Measurements from ENCODE around the gene SPINK8.

SPINK8 gene

GRCh38 chr3:48268381-48268935 lies 65.0 kb downstream of the SPINK8 start:
- ATAC-seq = no peak
- TF ChIP-seq ZFP3 (CRISPR knock-in tag; IDR thresholded peaks at IDR 0.05) (no peak), ZNF70 (CRISPR knock-in tag; IDR thresholded peaks at IDR 0.05) (no peak), OSR1 (CRISPR knock-in tag; IDR thresholded peaks at IDR 0.05) (no peak)

GRCh38 chr3:48267782-48268181 lies 65.7 kb downstream of the SPINK8 start:
- TF ChIP-seq TCF4 (CRISPR knock-in tag; IDR thresholded peaks at IDR 0.05; ENCODE audit: borderline replicate concordance) (no peak), ZFP30 (CRISPR knock-in tag; IDR thresholded peaks at IDR 0.05) (no peak)
- ATAC-seq = no peak

- ATAC-seq = no peak
- TF ChIP-seq TCF4 (CRISPR knock-in tag; IDR thresholded peaks at IDR 0.05; ENCODE audit: borderline replicate concordance) = no peak
- no peak for TF ChIP-seq SNAI2 (CRISPR knock-in tag; IDR thresholded peaks at IDR 0.05)
- TF ChIP-seq CSRNP3 (CRISPR knock-in tag; IDR thresholded peaks at IDR 0.05) = no peak
- TF ChIP-seq PPARA (CRISPR knock-in tag; IDR thresholded peaks at IDR 0.05; ENCODE audit: borderline replicate concordance) = no peak
- no peak for TF ChIP-seq ZNF8 (CRISPR knock-in tag; IDR thresholded peaks at IDR 0.05)
- TF ChIP-seq ZFP3 (CRISPR knock-in tag; IDR thresholded peaks at IDR 0.05) = no peak
- no peak for TF ChIP-seq PATZ1 (CRISPR knock-in tag; IDR thresholded peaks at IDR 0.05; ENCODE audit: borderline replicate concordance)
- no peak for TF ChIP-seq ISL1 (CRISPR knock-in tag; IDR thresholded peaks at IDR 0.05)
- TF ChIP-seq RARB (CRISPR knock-in tag; IDR thresholded peaks at IDR 0.05) = no peak
Observed at GRCh38 chr3:48258530-48258929, 74.9 kb downstream of the SPINK8 start.
